ENCODE measurements around the gene ATRNL1. TPM values are rescaled to one million over a fixed set of nuclear protein-coding genes. Genes with fewer than 3 reads are reported as not detected.

Gene ATRNL1
- total RNA-seq, 1 experiment from 2014 or later: not detected

GRCh38 chr10:115850666-115851065, 757.5 kb downstream of the ATRNL1 start:
- Histone ChIP-seq H2AFZ (ENCODE audit: low read length) (no peak overlapping the region), H3K4me1 (ENCODE audit: insufficient read depth, low read length) (no peaks in the 10 kb centered on the region), H3F3A (ENCODE audit: low read length, unreplicated experiment) (no peaks in the 10 kb centered on the region), H3K27me3 (ENCODE audit: low read length) (no peaks in the 10 kb centered on the region), H3K4me3 (ENCODE audit: low read length) (no peak overlapping the region), H3K79me2 (ENCODE audit: low read length) (no peaks in the 10 kb centered on the region), H3K9me3 (ENCODE audit: low read length) (no peaks in the 10 kb centered on the region), H3K9ac (ENCODE audit: low read length) (no peak overlapping the region), H4K20me1 (ENCODE audit: low read length) (no peaks in the 10 kb centered on the region), H3K27ac (ENCODE audit: low read length) (no peak overlapping the region), H3K4me2 (ENCODE audit: low read length) (no peak overlapping the region), H3K36me3 (ENCODE audit: low read depth, low read length) (no peaks in the 10 kb centered on the region), H3K9me2 (replicated peaks; ENCODE audit: low read length) (no peaks in the 10 kb centered on the region)
- no TSS peak for BruUV-seq (replicated peaks)
- CTCF ChIA-PET: no interaction called here
- ATAC-seq (no peak), DNase-seq (no peak)
- POLR2A ChIA-PET (ENCODE audit: unreplicated experiment): no interaction called here
- TF ChIP-seq EZH2phosphoT487 (IDR thresholded peaks at IDR 0.05; ENCODE audit: borderline replicate concordance, low read length): no peak
- TF ChIP-seq, protein P1, sequence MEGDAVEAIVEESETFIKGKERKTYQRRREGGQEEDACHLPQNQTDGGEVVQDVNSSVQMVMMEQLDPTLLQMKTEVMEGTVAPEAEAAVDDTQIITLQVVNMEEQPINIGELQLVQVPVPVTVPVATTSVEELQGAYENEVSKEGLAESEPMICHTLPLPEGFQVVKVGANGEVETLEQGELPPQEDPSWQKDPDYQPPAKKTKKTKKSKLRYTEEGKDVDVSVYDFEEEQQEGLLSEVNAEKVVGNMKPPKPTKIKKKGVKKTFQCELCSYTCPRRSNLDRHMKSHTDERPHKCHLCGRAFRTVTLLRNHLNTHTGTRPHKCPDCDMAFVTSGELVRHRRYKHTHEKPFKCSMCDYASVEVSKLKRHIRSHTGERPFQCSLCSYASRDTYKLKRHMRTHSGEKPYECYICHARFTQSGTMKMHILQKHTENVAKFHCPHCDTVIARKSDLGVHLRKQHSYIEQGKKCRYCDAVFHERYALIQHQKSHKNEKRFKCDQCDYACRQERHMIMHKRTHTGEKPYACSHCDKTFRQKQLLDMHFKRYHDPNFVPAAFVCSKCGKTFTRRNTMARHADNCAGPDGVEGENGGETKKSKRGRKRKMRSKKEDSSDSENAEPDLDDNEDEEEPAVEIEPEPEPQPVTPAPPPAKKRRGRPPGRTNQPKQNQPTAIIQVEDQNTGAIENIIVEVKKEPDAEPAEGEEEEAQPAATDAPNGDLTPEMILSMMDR (conservative IDR thresholded peaks at IDR 0.05; ENCODE audit: low read depth, low read length): no peak
- no peak for TF ChIP-seq EZH2 (IDR thresholded peaks at IDR 0.05; ENCODE audit: low read length, unreplicated experiment)
- intact Hi-C loops (cut with micrococcal nuclease): no loop called here

- Histone ChIP-seq H3K4me3 (ENCODE audit: low read length) (no peak overlapping the region), H3K9ac (ENCODE audit: low read length) (no peak overlapping the region), H3K4me1 (ENCODE audit: insufficient read depth, low read length) (no peaks in the 10 kb centered on the region), H3F3A (ENCODE audit: low read length, unreplicated experiment) (no peaks in the 10 kb centered on the region), H3K9me2 (replicated peaks; ENCODE audit: low read length) (no peaks in the 10 kb centered on the region), H2AFZ (ENCODE audit: low read length) (no peak overlapping the region), H4K20me1 (ENCODE audit: low read length) (no peaks in the 10 kb centered on the region), H3K27ac (ENCODE audit: low read length) (no peak overlapping the region), H3K4me2 (ENCODE audit: low read length) (no peak overlapping the region), H3K79me2 (ENCODE audit: low read length) (no peaks in the 10 kb centered on the region), H3K36me3 (ENCODE audit: low read depth, low read length) (no peaks in the 10 kb centered on the region), H3K27me3 (ENCODE audit: low read length) (no peaks in the 10 kb centered on the region), H3K9me3 (ENCODE audit: low read length) (no peaks in the 10 kb centered on the region)
- no peak for ATAC-seq
- no peak for DNase-seq
- ChIA-PET CTCF (no interaction called here), POLR2A (ENCODE audit: unreplicated experiment) (no interaction called here)
- BruUV-seq (replicated peaks): no TSS peak
- intact Hi-C loops (cut with micrococcal nuclease): no loop called here
- TF ChIP-seq EZH2 (IDR thresholded peaks at IDR 0.05; ENCODE audit: low read length, unreplicated experiment) (no peak), EZH2phosphoT487 (IDR thresholded peaks at IDR 0.05; ENCODE audit: borderline replicate concordance, low read length) (no peak)
- TF ChIP-seq, protein P1 (conservative IDR thresholded peaks at IDR 0.05; ENCODE audit: low read depth, low read length): no peak
These were observed 758.5 kb downstream of the ATRNL1 start for GRCh38 chr10:115851695-115852094.

DNA sequence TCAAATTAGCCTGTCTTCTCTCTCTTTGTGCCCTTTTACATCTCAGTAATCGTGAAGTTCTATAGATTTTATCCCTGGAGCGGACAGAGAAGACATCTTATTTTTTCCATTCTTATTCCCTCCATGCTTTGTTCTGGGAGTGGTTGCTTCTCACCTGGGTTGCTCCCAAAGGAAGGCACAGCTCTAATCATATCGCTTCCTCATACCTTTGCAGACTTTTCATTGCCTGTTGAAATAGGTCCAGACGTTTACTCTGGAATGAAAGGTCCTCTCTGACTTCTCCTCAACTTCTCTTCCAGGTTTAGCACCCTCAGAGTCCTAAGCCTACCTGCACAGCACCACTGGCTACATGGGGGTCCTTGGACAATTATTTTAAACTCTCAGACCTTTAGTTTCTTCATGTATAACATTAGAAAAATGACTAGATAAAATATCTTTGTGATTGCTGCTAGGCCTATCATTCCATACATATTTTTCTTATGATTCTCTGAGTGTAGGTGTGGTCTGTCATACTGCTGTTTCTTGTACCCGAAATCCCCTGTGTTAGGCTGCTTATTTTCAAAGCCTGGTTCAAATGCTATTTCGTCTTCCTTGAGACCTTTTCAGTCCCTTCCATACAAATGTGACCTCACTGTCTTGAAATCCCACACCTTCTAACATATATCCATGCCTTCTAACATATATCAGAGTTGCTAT, 761.7 kb downstream of the ATRNL1 start:
- no peak for ATAC-seq
- ChIA-PET POLR2A (ENCODE audit: unreplicated experiment) (no interaction called here), CTCF (no interaction called here)
- intact Hi-C loops (cut with micrococcal nuclease): no loop called here
- no peak overlapping the region for H3K4me3 ChIP-seq (ENCODE audit: low read length)
- H3K9me3 ChIP-seq (ENCODE audit: low read length): no peaks in the 10 kb centered on the region
- H2AFZ ChIP-seq (ENCODE audit: low read length): no peak overlapping the region
- H3K4me2 ChIP-seq (ENCODE audit: low read length): no peak overlapping the region
- DNase-seq: no peak
- no peaks in the 10 kb centered on the region for H3K36me3 ChIP-seq (ENCODE audit: low read depth, low read length)
- no peaks in the 10 kb centered on the region for H3K79me2 ChIP-seq (ENCODE audit: low read length)
- H3K27me3 ChIP-seq (ENCODE audit: low read length): no peaks in the 10 kb centered on the region
- no TSS peak for BruUV-seq (replicated peaks)
- no peaks in the 10 kb centered on the region for H3F3A ChIP-seq (ENCODE audit: low read length, unreplicated experiment)
- no peak overlapping the region for H3K27ac ChIP-seq (ENCODE audit: low read length)
- TF ChIP-seq, protein P1 (conservative IDR thresholded peaks at IDR 0.05; ENCODE audit: low read depth, low read length): no peak
- no peak for TF ChIP-seq EZH2 (IDR thresholded peaks at IDR 0.05; ENCODE audit: low read length, unreplicated experiment)
- TF ChIP-seq EZH2phosphoT487 (IDR thresholded peaks at IDR 0.05; ENCODE audit: borderline replicate concordance, low read length): no peak
- H3K9me2 ChIP-seq (replicated peaks; ENCODE audit: low read length): no peaks in the 10 kb centered on the region
- H4K20me1 ChIP-seq (ENCODE audit: low read length): no peaks in the 10 kb centered on the region
- H3K9ac ChIP-seq (ENCODE audit: low read length): no peak overlapping the region
- H3K4me1 ChIP-seq (ENCODE audit: insufficient read depth, low read length): no peaks in the 10 kb centered on the region
